OCI-LY7 (cell line): Measurements from ENCODE around the gene NOL4L. TPM values are rescaled to one million over a fixed set of nuclear protein-coding genes. Genes with fewer than 3 reads are reported as not detected.

ENCODE experiments used
- BruUV-seq: library from RNA; stranded (reverse); fragments of 400-500 nt; replicated peaks from 2 replicates; lab custom pipeline; 2021; lab: Mats Ljungman, UMichigan
- CTCF ChIA-PET: fragments of 300-600 bp; sonication (Branson Sonifier 250); formaldehyde crosslinking; loops from one replicate; lab custom pipeline; 2022; ENCODE audit warnings: antibody characterized with exemption; ENCODE audit not compliant: unreplicated experiment; lab: Charles Lee
- POLR2A ChIA-PET: fragments of 300-600 bp; sonication (Branson Sonifier 250); formaldehyde crosslinking; loops from one replicate; lab custom pipeline; 2022; ENCODE audit warnings: antibody characterized with exemption; lab: Charles Lee
- DNase-seq: peaks from one replicate; pipeline ENCODE4 v3.0.0-alpha.2; 2015; ENCODE audit warnings: low spot score
- H2AFZ ChIP-seq: fragments of 200-600 bp; sonication (generic), shearing (Covaris generic); 2 replicates; pipeline ENCODE4 v1.6.1; 2014; ENCODE audit warnings: mild to moderate bottlenecking, antibody characterized with exemption, low read length, moderate library complexity
- H3K27ac ChIP-seq: fragments of 200-600 bp; sonication (generic); 2 replicates; pipeline ENCODE4 v1.5.1; 2014; ENCODE audit warnings: mixed run types, low read depth, mild to moderate bottlenecking, moderate library complexity, low read length, inconsistent platforms; ENCODE audit not compliant: poor library complexity, severe bottlenecking
- H3K36me3 ChIP-seq: fragments of 200-600 bp; sonication (generic); 2 replicates; pipeline ENCODE4 v1.6.1; 2014; ENCODE audit warnings: mild to moderate bottlenecking, antibody characterized with exemption, low read length, moderate library complexity, mixed read lengths; ENCODE audit not compliant: insufficient read depth
- H3K4me1 ChIP-seq: fragments of 200-600 bp; sonication (generic); 2 replicates; pipeline ENCODE4 v1.5.1; 2014; ENCODE audit warnings: mild to moderate bottlenecking, low read length; ENCODE audit not compliant: insufficient read depth, poor library complexity, severe bottlenecking
- H3K4me2 ChIP-seq: fragments of 200-600 bp; sonication (generic); 2 replicates; pipeline ENCODE4 v1.6.1; 2014; ENCODE audit warnings: mild to moderate bottlenecking, low read length
- H3K4me3 ChIP-seq: fragments of 200-600 bp; sonication (generic); 2 replicates; pipeline ENCODE4 v1.5.1; 2014; ENCODE audit warnings: mild to moderate bottlenecking, low read depth, low read length; ENCODE audit not compliant: poor library complexity, severe bottlenecking
- H3K79me2 ChIP-seq: fragments of 200-600 bp; sonication (generic); 2 replicates; pipeline ENCODE4 v1.6.1; 2016; ENCODE audit warnings: low read depth, mild to moderate bottlenecking, low read length, moderate library complexity, mixed read lengths; ENCODE audit not compliant: insufficient read depth
- H3K9me2 ChIP-seq: fragments of 200-600 bp; sonication (generic); 2 replicates; pipeline ENCODE4 v1.6.1; 2016; ENCODE audit warnings: mild to moderate bottlenecking, low read length, mixed read lengths; ENCODE audit not compliant: insufficient read depth
- H3K9me3 ChIP-seq: fragments of 200-600 bp; sonication (generic); 2 replicates; pipeline ENCODE4 v1.6.1; 2014; ENCODE audit warnings: mild to moderate bottlenecking, mixed run types, low read length, mixed read lengths
- H4K20me1 ChIP-seq: fragments of 200-600 bp; sonication (generic); 2 replicates; pipeline ENCODE4 v1.6.1; 2014; ENCODE audit warnings: mild to moderate bottlenecking, antibody characterized with exemption, low read length, moderate library complexity, mixed read lengths; ENCODE audit not compliant: insufficient read depth
- CTCF ChIP-seq: fragments of 200-600 bp; sonication (generic); conservative IDR thresholded peaks from 2 replicates; pipeline ENCODE4 v1.5.1; 2014; ENCODE audit warnings: mild to moderate bottlenecking, antibody characterized with exemption, low read length, moderate library complexity, mixed read lengths
- EZH2phosphoT487 ChIP-seq: fragments of 200-600 bp; sonication (generic); IDR thresholded peaks from 2 replicates; pipeline ENCODE4 v1.6.1; 2018; ENCODE audit warnings: low read depth, borderline replicate concordance, mild to moderate bottlenecking, mixed run types, antibody characterized with exemption, low read length, moderate library complexity, mixed read lengths
- intact Hi-C: fragments of 100-400 bp; cut with micrococcal nuclease; formaldehyde crosslinking; loops from one replicate; pipeline ENCODE4 v1.10.0; 2022; ENCODE audit not compliant: unreplicated experiment
- total RNA-seq, 2 experiments: library from RNA; depleted of rRNA in 1 of 2; stranded (reverse); fragments of >200 nt in 1 of 2; shearing (Covaris generic) in 1 of 2; gene quantifications; 2 replicates each; pipeline ENCODE4 v1.2.3, GENCODE V29; 2014 to 2022

Gene NOL4L
- total RNA-seq, 2 experiments from 2014 or later = 3.9 to 4.2 TPM

- intact Hi-C loops = no loop called here
- Histone ChIP-seq H3K9me2 (no peaks in the 10 kb centered on the region), H3K27ac (no peak overlapping the region), H3K4me2 (no peak overlapping the region), H3K4me3 (no peak overlapping the region), H3K36me3 (no peaks in the 10 kb centered on the region), H3K79me2 (no peaks in the 10 kb centered on the region), H3K9me3 (no peaks in the 10 kb centered on the region), H2AFZ (no peak overlapping the region), H3K4me1 (no peaks in the 10 kb centered on the region), H4K20me1 (no peaks in the 10 kb centered on the region)
- TF ChIP-seq CTCF (no peak), EZH2phosphoT487 (no peak)
- no TSS peak for BruUV-seq
- CTCF ChIA-PET = no interaction called here
- no peak for DNase-seq
- POLR2A ChIA-PET = no interaction called here
Measured at GRCh38 chr20:32462900-32463641, 122.1 kb downstream of the NOL4L start.

- no peak for TF ChIP-seq EZH2phosphoT487
- TF ChIP-seq CTCF = no peak
- no peaks in the 10 kb centered on the region for H3K9me2 ChIP-seq
- DNase-seq = no peak
- CTCF ChIA-PET = no interaction called here
- H3K4me2 ChIP-seq = no peak overlapping the region
- BruUV-seq = no TSS peak
- no peak overlapping the region for H2AFZ ChIP-seq
- no peak overlapping the region for H3K27ac ChIP-seq
- POLR2A ChIA-PET = no interaction called here
- H3K4me3 ChIP-seq = no peak overlapping the region
- intact Hi-C loops = no loop called here
- H3K36me3 ChIP-seq = no peaks in the 10 kb centered on the region
- H4K20me1 ChIP-seq = no peaks in the 10 kb centered on the region
- H3K9me3 ChIP-seq = no peaks in the 10 kb centered on the region
- H3K79me2 ChIP-seq = no peaks in the 10 kb centered on the region
- no peaks in the 10 kb centered on the region for H3K4me1 ChIP-seq
Measured at GRCh38 chr20:32461836-32462600, 123.1 kb downstream of the NOL4L start.
